ENCODE measurements around the gene FLYWCH1.

Gene FLYWCH1

GRCh38 chr16:2954656-2955381, 43.1 kb downstream of the FLYWCH1 start:
- no peak for DNase-seq

- no peak for DNase-seq
These were observed 43.7 kb downstream of the FLYWCH1 start for GRCh38 chr16:2955438-2955778.

- DNase-seq = no peak
These were observed 44.2 kb downstream of the FLYWCH1 start for GRCh38 chr16:2955779-2956578.

GRCh38 chr16:2956579-2956956, 44.8 kb downstream of the FLYWCH1 start:
- DNase-seq = no peak

- DNase-seq = no peak
These were observed 47.5 kb downstream of the FLYWCH1 start for GRCh38 chr16:2959206-2959605.

- DNase-seq = no peak
These were observed 48.7 kb downstream of the FLYWCH1 start for GRCh38 chr16:2960183-2961010.

- no peak for DNase-seq
These were observed 50.8 kb downstream of the FLYWCH1 start for GRCh38 chr16:2962334-2963073.

- peak; percentile 18 for DNase-seq
These were observed 51.5 kb downstream of the FLYWCH1 start for GRCh38 chr16:2963074-2963722.

GRCh38 chr16:2963723-2964474, 52.2 kb downstream of the FLYWCH1 start, which contains the start of gene KREMEN2:
Gene KREMEN2, plus strand, starts transcription at chr16:2964275. Its CDS starts 246 bp downstream, at chr16:2964521.
- peak; percentile 77 for DNase-seq

- peak; percentile 85 for DNase-seq
These were observed 53.0 kb downstream of the FLYWCH1 start for GRCh38 chr16:2964475-2965336.

- no peak for DNase-seq
These were observed 54.5 kb downstream of the FLYWCH1 start for GRCh38 chr16:2966043-2966807.

GRCh38 chr16:2966808-2967191, 55.1 kb downstream of the FLYWCH1 start:
- DNase-seq = no peak

GRCh38 chr16:2967211-2967631, 55.5 kb downstream of the FLYWCH1 start:
- DNase-seq = no peak

GRCh38 chr16:2967721-2968161, 56.0 kb downstream of the FLYWCH1 start:
- DNase-seq = no peak

GRCh38 chr16:2968368-2968737, 56.6 kb downstream of the FLYWCH1 start:
- DNase-seq = no peak

GRCh38 chr16:2968738-2969544, 57.2 kb downstream of the FLYWCH1 start, which contains the start of gene PAQR4:
Gene PAQR4, plus strand, starts transcription at chr16:2969348. Its CDS starts 327 bp downstream, at chr16:2969675.
- DNase-seq = peak; percentile 85

- DNase-seq = peak; percentile 65
These were observed 58.1 kb downstream of the FLYWCH1 start for GRCh38 chr16:2969545-2970521.

Measured in NCI-H2227 treated with DMSO at 0.1 percent for 48 hours (cell line).